ENCODE measurements around the gene SRP72.

Gene SRP72

GRCh38 chr4:56550642-56551041, 83.2 kb downstream of the SRP72 start:
- Histone ChIP-seq H3K4me3 (ENCODE audit: low read depth, low read length) (no peak overlapping the region), H3K36me3 (ENCODE audit: control insufficient read depth, insufficient read depth, low read length) (no peaks in the 10 kb centered on the region), H3K9me3 (ENCODE audit: control insufficient read depth, insufficient read depth, low read length) (no peaks in the 10 kb centered on the region), H3K4me1 (ENCODE audit: control insufficient read depth, insufficient read depth, low read length) (peaks cover 6% of the 10 kb centered on the region; the same call in 1 of the 2 replicates), H3K9ac (ENCODE audit: low read depth, low read length) (no peak overlapping the region), H3K27me3 (ENCODE audit: control insufficient read depth, insufficient read depth, low read length) (no peaks in the 10 kb centered on the region), H3K27ac (ENCODE audit: low read depth, low read length) (no peak overlapping the region)

GRCh38 chr4:56551516-56551915, 84.1 kb downstream of the SRP72 start:
- Histone ChIP-seq H3K9me3 (ENCODE audit: control insufficient read depth, insufficient read depth, low read length) (no peaks in the 10 kb centered on the region), H3K4me3 (ENCODE audit: low read depth, low read length) (no peak overlapping the region)

GRCh38 chr4:56552273-56552672, 84.9 kb downstream of the SRP72 start:
- H3K4me1 ChIP-seq (ENCODE audit: control insufficient read depth, insufficient read depth, low read length), result peaks cover 6% of the 10 kb centered on the region; the same call in 1 of the 2 replicates
- H3K9me3 ChIP-seq (ENCODE audit: control insufficient read depth, insufficient read depth, low read length), result no peaks in the 10 kb centered on the region
- H3K36me3 ChIP-seq (ENCODE audit: control insufficient read depth, insufficient read depth, low read length), result no peaks in the 10 kb centered on the region
- no peak overlapping the region for H3K9ac ChIP-seq (ENCODE audit: low read depth, low read length)
- no peak overlapping the region for H3K27ac ChIP-seq (ENCODE audit: low read depth, low read length)
- no peaks in the 10 kb centered on the region for H3K27me3 ChIP-seq (ENCODE audit: control insufficient read depth, insufficient read depth, low read length)
- no peak overlapping the region for H3K4me3 ChIP-seq (ENCODE audit: low read depth, low read length)

More at GRCh38 chr4:56551516-56551915, 84.1 kb downstream of the SRP72 start:
- Histone ChIP-seq H3K27me3 (ENCODE audit: control insufficient read depth, insufficient read depth, low read length) (no peaks in the 10 kb centered on the region), H3K4me1 (ENCODE audit: control insufficient read depth, insufficient read depth, low read length) (peaks cover 6% of the 10 kb centered on the region; the same call in 1 of the 2 replicates), H3K9ac (ENCODE audit: low read depth, low read length) (no peak overlapping the region), H3K27ac (ENCODE audit: low read depth, low read length) (no peak overlapping the region), H3K36me3 (ENCODE audit: control insufficient read depth, insufficient read depth, low read length) (no peaks in the 10 kb centered on the region)
